Urothelium cell line (cell line): Measurements from ENCODE around the gene ARHGAP22.

Experiments used
- DNase-seq: peaks from one replicate; pipeline ENCODE4 v3.0.0; 2011; ENCODE audit warnings: low spot score, mixed read lengths
- FAIRE-seq: peaks from 2 replicates; lab custom pipeline; 2011; peaks lifted over from hg19 to GRCh38; lab: Jason Lieb, UNC

Gene ARHGAP22

GRCh38 chr10:48554656-48555055 lies 50.2 kb downstream of the ARHGAP22 start:
- FAIRE-seq (no peak), DNase-seq (no peak)

GRCh38 chr10:48554246-48554645 lies 50.6 kb downstream of the ARHGAP22 start:
- no peak for DNase-seq
- no peak for FAIRE-seq

GRCh38 chr10:48552946-48553564 lies 51.8 kb downstream of the ARHGAP22 start:
- no peak for DNase-seq
- FAIRE-seq = no peak

- peak; percentile 9 for FAIRE-seq
These were observed 52.8 kb downstream of the ARHGAP22 start for GRCh38 chr10:48551861-48552591.

GRCh38 chr10:48550977-48551376 lies 53.9 kb downstream of the ARHGAP22 start:
- FAIRE-seq = no peak
- DNase-seq = no peak

More at GRCh38 chr10:48551861-48552591, 52.8 kb downstream of the ARHGAP22 start:
- DNase-seq = peak; percentile 67

- DNase-seq (no peak), FAIRE-seq (peak; percentile 52)
These were observed 54.7 kb downstream of the ARHGAP22 start for GRCh38 chr10:48550071-48550691.

- no peak for FAIRE-seq
- no peak for DNase-seq
These were observed 55.6 kb downstream of the ARHGAP22 start for GRCh38 chr10:48549236-48549635.

GRCh38 chr10:48548531-48549135 lies 56.2 kb downstream of the ARHGAP22 start:
- FAIRE-seq (no peak), DNase-seq (no peak)

GRCh38 chr10:48547981-48548380 lies 56.9 kb downstream of the ARHGAP22 start:
- FAIRE-seq (no peak), DNase-seq (no peak)

- DNase-seq = no peak
- no peak for FAIRE-seq
These were observed 57.6 kb downstream of the ARHGAP22 start for GRCh38 chr10:48547061-48547895.

GRCh38 chr10:48545462-48546145 lies 59.3 kb downstream of the ARHGAP22 start:
- FAIRE-seq = no peak
- DNase-seq = no peak

GRCh38 chr10:48543182-48543844 lies 61.6 kb downstream of the ARHGAP22 start:
- no peak for FAIRE-seq
- no peak for DNase-seq

GRCh38 chr10:48542471-48543181 lies 62.2 kb downstream of the ARHGAP22 start:
- peak; percentile 23 for FAIRE-seq

GRCh38 chr10:48541144-48541795 lies 63.6 kb downstream of the ARHGAP22 start:
- no peak for DNase-seq
- no peak for FAIRE-seq

More at GRCh38 chr10:48542471-48543181, 62.2 kb downstream of the ARHGAP22 start:
- DNase-seq = no peak

GRCh38 chr10:48538611-48539010 lies 66.3 kb downstream of the ARHGAP22 start:
- FAIRE-seq (no peak), DNase-seq (no peak)

GRCh38 chr10:48536916-48537890 lies 67.7 kb downstream of the ARHGAP22 start:
- DNase-seq (no peak), FAIRE-seq (no peak)

- no peak for DNase-seq
- FAIRE-seq = no peak
These were observed 68.7 kb downstream of the ARHGAP22 start for GRCh38 chr10:48536156-48536500.
